Measurements from ENCODE around the gene SLC35B2. TPM values are rescaled to one million over a fixed set of nuclear protein-coding genes. Genes with fewer than 3 reads are reported as not detected.

Gene SLC35B2
- total RNA-seq, 1 experiment from 2014 or later = 105 TPM

GRCh38 chr6:44261581-44261980 is 4.3 kb upstream of the SLC35B2 start:
- Histone ChIP-seq H3K4me1 (ENCODE audit: control insufficient read depth, insufficient read depth, low read length) (peaks cover 31% of the 10 kb centered on the region), H3K4me3 (ENCODE audit: low read depth in 2 of 2, low read length in 2 of 2) (no peak overlapping the region), H3K36me3 (ENCODE audit: control insufficient read depth, insufficient read depth, low read length) (peaks cover 5% of the 10 kb centered on the region), H3K9me3 (ENCODE audit: control insufficient read depth, insufficient read depth, low read depth, low read length) (no peaks in the 10 kb centered on the region), H3K27me3 (ENCODE audit: control insufficient read depth, insufficient read depth, low read length) (no peaks in the 10 kb centered on the region), H3K27ac (ENCODE audit: low read length) (no peak overlapping the region)
- in situ Hi-C loops (cut with HindIII; ENCODE audit: low pct_unique_long_range_greater_than_20kb, low sequenced_read_pairs) (no loop called here), intact Hi-C loops (cut with micrococcal nuclease; ENCODE audit: unreplicated experiment) (no loop called here)
- ATAC-seq (no peak), DNase-seq (ENCODE audit: low read depth, low spot score) (no peak)
- TF ChIP-seq POLR2AphosphoS5 (IDR thresholded peaks at IDR 0.05; ENCODE audit: low read depth, low read length) = no peak
- TF ChIP-seq REST (IDR thresholded peaks at IDR 0.05; ENCODE audit: insufficient read depth in 1 of 2, low read depth in 2 of 2, low read length in 1 of 2) = no peak
- TF ChIP-seq TCF7L2 (IDR thresholded peaks at IDR 0.05; ENCODE audit: low read depth, low read length) = no peak
- TF ChIP-seq SIN3A (IDR thresholded peaks at IDR 0.05; ENCODE audit: borderline replicate concordance, insufficient read depth, low read depth, low read length) = no peak
- no peak for TF ChIP-seq CTCF (IDR thresholded peaks at IDR 0.05)
- no TSS peak for BruUV-seq (replicated peaks)
- ChIA-PET CTCF (no interaction called here), POLR2A (no interaction called here)

GRCh38 chr6:44260451-44261297 is 3.3 kb upstream of the SLC35B2 start:
- Histone ChIP-seq H3K27me3 (ENCODE audit: control insufficient read depth, insufficient read depth, low read length) (no peaks in the 10 kb centered on the region), H3K27ac (ENCODE audit: low read length) (no peak overlapping the region), H3K4me1 (ENCODE audit: control insufficient read depth, insufficient read depth, low read length) (peaks cover 36% of the 10 kb centered on the region), H3K9me3 (ENCODE audit: control insufficient read depth, insufficient read depth, low read depth, low read length) (no peaks in the 10 kb centered on the region), H3K36me3 (ENCODE audit: control insufficient read depth, insufficient read depth, low read length) (peaks cover 5% of the 10 kb centered on the region), H3K4me3 (ENCODE audit: low read depth in 2 of 2, low read length in 2 of 2) (no peak overlapping the region)
- TF ChIP-seq SIN3A (IDR thresholded peaks at IDR 0.05; ENCODE audit: borderline replicate concordance, insufficient read depth, low read depth, low read length) (no peak), REST (IDR thresholded peaks at IDR 0.05; ENCODE audit: insufficient read depth in 1 of 2, low read depth in 2 of 2, low read length in 1 of 2) (no peak)
- POLR2A ChIA-PET = no interaction called here
- DNase-seq (ENCODE audit: low read depth, low spot score) = no peak
- ATAC-seq = no peak
- no TSS peak for BruUV-seq (replicated peaks)
- CTCF ChIA-PET = no interaction called here
- in situ Hi-C loops (cut with HindIII; ENCODE audit: low pct_unique_long_range_greater_than_20kb, low sequenced_read_pairs) (no loop called here), intact Hi-C loops (cut with micrococcal nuclease; ENCODE audit: unreplicated experiment) (no loop called here)

Data from Panc1 (cell line).